Astrocyte (in vitro differentiated cells and primary cell): ENCODE measurements around the gene NUTM2D.
"Not testable (repeated sequence)": the region's sequence is repeated elsewhere in the genome, so short reads cannot be mapped to it uniquely, and the experiment has no call there.

Experiments
- CTCF ChIP-seq: IDR thresholded peaks from 2 replicates; pipeline ENCODE4 v1.5.1; 2011; ENCODE audit warnings: low read depth, mild to moderate bottlenecking, inconsistent platforms, low read length, moderate library complexity; ENCODE audit not compliant: insufficient read depth
- EZH2 ChIP-seq: IDR thresholded peaks from 2 replicates; pipeline ENCODE4 v1.6.1; 2012; ENCODE audit warnings: mild to moderate bottlenecking, low read length, inconsistent platforms; ENCODE audit not compliant: insufficient read depth

- TF ChIP-seq EZH2, CTCF: not testable (repeated sequence)
Measured at GRCh38 chr10:87396206-87396605, 38.7 kb downstream of the NUTM2D start.
